CD4-positive, alpha-beta T cell treated with Interleukin-17A for 4 hours (primary cell): ENCODE results near the gene SESN1.
A peak's percentile ranks its signal among the peaks of the same experiment; 100 is the strongest.
"Not testable (repeated sequence)": the region's sequence is repeated elsewhere in the genome, so short reads cannot be mapped to it uniquely, and the experiment has no call there.

ENCODE experiments used
- DNase-seq: peaks from one replicate; pipeline ENCODE4 v3.0.0-alpha.2; 2020; ENCODE audit warnings: mixed read lengths

The SESN1 gene

GRCh38 chr6:109093732-109094415 lies 772 bp downstream of the SESN1 start:
- DNase-seq, result no peak

GRCh38 chr6:109092074-109092473 lies 2.6 kb downstream of the SESN1 start:
- no peak for DNase-seq

- DNase-seq, result no peak
Measured at GRCh38 chr6:109091314-109092024, 3.2 kb downstream of the SESN1 start.

DNA sequence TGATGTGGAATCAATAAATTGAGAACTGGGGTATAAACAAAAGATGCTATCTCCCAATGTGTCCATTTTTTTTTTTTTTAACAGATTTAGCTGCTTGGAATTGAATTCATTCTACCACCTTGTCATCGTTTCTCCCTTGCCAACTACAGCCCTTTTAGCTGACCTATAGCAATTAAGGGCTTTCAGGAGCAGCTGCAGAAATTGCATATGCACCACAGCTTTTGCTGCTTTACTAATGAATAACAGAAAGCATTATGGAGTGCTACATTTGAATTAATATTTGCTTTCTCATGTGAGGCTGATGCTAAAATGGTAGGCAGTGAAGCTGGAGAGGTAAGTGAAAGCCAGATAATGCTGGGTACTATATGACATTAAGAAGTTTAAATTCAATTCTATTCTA lies 5.7 kb downstream of the SESN1 start:
- no peak for DNase-seq

DNA sequence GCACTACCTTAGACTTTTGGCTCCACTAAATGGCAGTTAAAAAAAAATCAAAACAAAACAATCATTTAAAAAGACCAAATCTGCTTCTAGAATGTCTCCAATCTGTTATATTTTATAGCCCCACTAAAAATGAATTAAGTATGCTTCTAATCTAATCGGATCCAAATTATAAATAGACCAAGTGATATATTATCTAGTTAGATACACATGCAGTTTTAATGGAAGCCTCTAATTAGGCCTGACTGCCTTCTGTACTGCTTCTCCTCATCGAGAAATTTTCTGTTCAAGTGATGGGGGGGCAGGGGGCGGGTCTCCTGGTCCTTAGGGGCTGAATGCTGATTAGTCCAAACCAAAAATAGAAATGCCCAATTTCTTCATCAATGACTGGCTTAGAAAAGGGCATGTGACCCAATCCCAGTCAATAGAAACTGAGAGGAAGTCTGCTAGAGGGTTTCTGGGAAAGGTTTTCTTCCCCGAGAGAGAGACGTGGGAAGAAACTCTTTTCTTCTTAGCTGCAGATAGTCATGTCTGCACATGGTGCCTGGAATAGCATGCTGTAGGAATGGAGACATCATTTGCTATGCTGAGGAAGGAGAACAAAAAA lies 6.9 kb downstream of the SESN1 start:
- no peak for DNase-seq

- not testable (repeated sequence) for DNase-seq
Measured at GRCh38 chr6:109084146-109084545, 10.5 kb downstream of the SESN1 start.

DNA sequence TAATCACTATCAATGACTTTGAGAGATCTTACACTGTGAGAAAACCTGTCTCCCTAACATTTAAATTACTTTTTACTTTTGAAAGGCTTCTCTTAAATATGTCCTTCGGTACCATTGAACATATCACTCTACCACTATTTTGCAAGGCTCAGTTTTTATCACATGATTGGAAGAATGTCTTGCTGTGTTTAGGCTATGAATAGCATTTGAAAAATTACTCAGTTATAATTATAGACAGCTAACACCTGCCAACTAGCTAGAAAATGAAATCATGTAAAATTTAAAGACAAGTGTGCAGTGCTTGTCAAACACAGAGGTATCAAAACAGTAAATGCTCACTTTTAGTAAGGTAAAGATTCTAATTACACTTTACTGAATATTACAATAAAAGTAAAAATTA lies 11.0 kb downstream of the SESN1 start:
- no peak for DNase-seq

- DNase-seq, result no peak
Measured at GRCh38 chr6:109082188-109082577, 12.5 kb downstream of the SESN1 start.

DNA sequence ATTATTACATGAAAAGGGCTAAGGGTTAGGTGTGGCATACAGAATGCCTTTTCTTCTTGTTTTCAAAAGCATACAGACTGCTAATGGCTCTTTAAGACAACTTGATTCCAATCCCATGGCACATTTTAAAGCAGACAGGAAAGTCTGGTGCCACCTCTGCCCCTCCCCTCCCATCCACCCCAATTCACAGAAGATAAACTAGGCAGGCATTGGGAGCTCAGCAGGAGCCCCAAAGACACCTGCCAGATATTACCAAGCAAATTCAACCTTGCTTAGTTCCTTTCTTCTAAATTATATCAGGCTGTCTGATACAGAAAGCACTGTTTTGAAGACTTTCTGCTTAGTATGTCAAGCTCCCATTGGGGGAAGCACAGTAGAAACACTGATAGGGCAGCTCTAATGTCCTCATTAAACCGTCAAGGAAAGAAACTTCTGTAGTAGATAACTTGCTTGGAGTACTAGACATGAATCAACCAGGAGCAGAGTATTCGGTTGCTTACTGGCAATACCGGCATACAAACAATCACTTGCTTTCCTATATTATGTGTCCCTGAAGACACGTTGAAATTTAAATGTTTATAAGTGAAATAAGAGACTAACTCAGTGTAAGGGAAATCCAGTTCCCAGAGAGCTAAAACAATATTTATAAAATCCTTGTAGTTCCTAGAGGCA lies 13.0 kb downstream of the SESN1 start:
- DNase-seq, result no peak

DNA sequence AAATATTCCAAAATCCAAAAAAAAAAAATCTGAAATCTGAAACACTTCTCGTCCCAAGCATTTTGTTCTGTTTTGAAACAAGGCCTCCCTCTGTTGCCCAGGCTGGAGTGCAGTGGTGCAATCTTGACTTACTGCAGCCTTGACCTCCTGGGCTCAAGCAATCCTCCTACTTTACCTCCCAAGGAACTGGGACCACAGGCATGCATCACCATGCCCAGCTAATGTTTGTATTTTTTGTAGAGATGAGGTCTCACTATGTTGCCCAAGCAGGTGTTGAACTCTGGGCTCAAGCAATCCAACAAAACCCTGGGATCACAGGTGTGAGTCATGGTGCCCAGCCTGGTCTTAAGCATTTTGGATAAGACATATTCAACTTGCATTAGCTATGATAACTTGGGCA lies 13.6 kb downstream of the SESN1 start:
- no peak for DNase-seq

DNA sequence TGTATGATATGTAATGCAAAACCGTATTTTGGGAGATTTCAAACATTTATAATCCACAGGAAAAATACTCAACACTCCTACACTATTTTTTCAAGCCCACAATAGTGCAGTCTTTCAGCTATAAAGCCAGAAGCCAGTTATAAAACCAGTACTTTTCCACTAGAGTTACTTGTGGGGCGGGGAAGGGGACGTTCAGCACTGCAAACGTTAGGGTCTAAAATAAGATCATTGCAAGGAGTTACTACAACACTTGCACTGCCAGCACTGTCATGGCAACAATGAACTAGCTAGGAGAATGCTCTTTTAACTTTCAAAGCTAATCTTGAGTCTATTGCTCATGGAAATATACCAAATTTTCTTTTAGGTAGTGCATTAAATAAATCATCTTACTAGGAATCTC lies 14.7 kb downstream of the SESN1 start:
- DNase-seq, result no peak

DNA sequence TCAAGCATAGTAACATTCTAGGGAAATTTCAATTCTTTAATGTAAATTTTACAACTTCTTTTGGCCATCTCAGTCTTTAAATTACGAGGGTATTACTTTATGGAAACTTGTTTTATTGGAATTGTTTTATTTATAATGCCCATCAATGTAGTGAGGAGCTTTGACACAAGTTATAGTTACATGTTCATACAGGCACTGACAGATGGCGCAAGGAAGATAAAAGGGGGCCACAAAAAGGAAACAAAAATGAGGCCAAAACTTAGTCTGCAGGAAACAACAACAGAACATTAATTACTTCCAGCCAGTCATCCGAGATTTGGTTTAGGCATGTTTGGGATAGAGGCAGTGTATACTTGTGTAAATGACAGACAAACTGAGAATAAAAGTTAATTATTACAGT lies 18.3 kb downstream of the SESN1 start:
- no peak for DNase-seq

GRCh38 chr6:109075934-109076333 lies 18.7 kb downstream of the SESN1 start:
- DNase-seq, result no peak

GRCh38 chr6:109074133-109074415 lies 20.6 kb downstream of the SESN1 start:
- no peak for DNase-seq

GRCh38 chr6:109073344-109074132 lies 21.1 kb downstream of the SESN1 start:
- peak; percentile 67 for DNase-seq

DNA sequence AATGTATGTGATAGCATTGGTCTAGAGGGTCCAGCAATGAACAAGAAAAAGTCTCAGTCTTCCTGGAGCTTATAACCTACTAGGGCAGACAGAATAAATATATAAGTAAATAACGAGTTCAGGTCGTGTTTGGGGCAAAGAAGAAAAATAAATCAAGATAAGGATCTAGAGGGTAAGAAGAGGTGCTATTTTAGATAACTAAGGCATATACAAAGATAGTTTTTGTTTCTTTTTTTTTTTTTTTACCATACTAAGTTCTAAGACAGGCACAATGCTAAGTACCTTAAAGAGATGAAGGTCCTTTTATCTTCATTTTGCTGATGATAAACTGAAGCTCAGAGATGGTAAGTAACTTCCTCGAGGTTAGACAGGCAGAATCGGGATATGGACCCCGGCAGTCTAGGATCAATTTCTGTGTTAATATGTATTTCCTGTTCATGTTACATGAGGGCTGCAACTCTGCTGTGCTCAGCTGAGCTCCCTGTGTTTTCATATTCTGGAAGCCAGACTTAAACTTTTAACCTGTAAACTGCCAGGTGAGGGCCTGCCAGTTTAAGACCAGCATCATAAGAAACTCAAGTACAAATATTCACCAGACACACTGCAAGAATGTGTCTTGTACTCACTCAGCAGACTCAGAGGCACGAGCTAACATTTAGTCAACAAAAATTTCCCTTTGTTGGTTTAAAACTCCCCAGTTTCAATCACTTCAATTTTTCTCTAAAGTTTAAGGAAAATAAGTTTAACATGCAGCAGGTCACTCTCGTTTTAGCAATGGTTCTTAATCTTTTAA lies 23.3 kb downstream of the SESN1 start:
- peak; percentile 39 for DNase-seq

DNA sequence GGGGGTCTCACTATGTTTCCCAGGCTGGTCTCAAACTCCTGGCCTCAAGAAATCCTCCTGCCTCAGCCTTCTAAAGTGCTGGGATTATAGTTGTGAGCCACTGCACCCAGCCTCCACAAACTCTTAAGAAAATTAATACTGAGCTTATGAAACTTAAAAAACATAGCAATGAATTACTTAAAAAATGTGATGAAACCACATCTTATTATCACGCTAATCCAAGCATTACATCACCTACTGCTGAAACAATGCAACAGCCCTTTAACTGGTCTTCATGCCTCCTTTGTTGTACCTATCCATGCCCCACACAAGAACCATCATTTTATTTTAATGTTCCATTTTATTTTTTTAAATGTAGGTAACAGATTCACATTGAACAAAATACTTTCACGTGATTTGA lies 24.9 kb downstream of the SESN1 start:
- DNase-seq, result no peak

- DNase-seq, result no peak
Measured at GRCh38 chr6:109062767-109063352, 31.8 kb downstream of the SESN1 start.

DNA sequence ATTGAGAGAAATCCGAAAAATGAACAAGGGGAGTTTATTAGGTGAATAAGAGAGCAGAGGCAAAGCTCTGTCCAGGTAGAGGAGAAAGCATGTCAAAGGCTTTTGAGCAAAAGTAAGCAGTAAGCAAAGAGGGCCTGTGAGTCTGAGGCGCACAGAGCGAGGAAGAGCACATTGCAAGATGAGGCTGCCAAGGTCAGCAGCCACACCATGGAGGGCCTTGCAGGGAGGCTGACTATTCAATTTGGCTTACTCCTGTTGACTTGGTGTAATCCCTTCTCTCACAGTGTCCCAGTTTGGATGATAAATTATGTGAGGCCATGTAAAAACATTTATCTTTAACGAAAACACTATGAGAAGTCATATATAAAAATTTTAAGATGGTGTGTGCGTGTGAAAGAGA lies 32.4 kb downstream of the SESN1 start:
- no peak for DNase-seq

DNA sequence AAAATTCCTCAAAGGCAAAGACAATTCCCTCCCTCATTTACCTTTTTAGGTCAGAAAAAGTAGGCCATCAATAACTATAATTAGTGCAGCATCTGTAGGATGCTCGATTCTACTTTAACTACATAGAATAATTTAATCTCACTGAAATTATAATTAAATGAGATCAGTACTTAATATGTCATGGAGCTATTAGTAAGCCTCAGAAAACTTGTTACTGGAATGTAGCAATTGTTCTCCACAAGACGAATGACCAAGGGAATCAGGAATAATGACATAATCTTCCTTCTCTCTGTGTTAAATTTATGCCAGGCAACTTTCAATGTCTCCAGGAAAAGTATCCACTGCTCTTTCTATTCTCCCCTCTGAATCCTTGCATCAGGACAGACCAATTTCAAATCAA lies 34.1 kb downstream of the SESN1 start:
- DNase-seq, result no peak

DNA sequence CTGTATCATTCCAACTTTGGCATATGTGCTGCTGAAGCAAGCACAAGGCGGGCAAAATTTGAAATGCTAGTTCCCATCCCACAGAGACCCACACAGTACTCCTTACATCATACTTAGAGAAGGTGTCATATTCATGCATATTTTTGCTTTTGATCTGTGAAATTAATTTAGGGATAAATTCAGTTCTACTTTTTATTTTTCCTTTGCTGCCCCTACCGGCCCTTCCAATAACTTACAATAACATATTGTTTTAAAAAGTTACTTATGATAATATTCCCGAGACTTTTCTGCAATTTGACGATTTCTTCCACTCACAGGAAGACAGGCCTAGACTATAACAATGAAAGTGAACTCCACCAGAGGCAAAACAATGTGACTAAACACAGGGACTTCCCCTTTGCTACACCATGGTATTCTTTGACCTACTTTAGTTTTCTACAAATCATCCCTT lies 35.0 kb downstream of the SESN1 start:
- DNase-seq, result peak; percentile 13

- DNase-seq, result no peak
Measured at GRCh38 chr6:109059153-109059552, 35.5 kb downstream of the SESN1 start.
